Measurements from ENCODE around the gene IFT81. TPM values are rescaled to one million over a fixed set of nuclear protein-coding genes. Genes with fewer than 3 reads are reported as not detected.

Gene IFT81
- total RNA-seq, 1 experiment from 2014 or later: 15.5 TPM

DNA sequence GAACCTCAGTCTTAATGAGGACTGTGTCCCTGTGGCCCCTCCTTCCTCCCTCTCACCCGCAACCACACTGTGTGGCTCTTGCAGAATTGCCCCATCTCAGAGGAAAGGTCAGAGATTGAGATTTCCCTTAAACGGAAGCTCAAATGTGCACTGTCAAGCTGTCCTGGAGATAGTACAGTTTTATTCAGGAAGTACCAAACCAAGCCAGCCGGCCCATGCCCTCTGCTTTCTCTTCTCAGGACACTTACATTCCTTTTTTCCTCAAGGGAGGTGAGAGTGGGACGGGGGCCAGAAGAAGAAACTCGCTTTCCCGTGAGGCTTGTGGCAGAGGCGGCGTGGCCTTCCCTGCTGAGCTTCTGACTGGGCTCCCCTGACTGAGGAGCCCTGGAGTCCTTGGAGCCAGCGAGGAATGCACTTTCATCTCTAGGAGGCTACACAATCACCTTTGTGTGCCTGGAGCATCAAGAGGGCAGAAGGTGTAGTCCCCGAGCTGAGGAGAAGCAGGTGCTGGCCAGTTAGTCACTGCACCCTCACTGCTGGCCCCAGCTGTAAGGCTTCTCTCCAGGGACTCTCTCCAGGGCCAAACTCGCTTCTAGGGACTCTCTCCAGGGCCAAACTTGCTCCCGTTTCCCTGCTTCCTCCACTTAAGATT lies 132.7 kb downstream of the IFT81 start:
- TF ChIP-seq TCF7L2 (IDR thresholded peaks at IDR 0.05; ENCODE audit: low read depth, low read length): no peak
- TF ChIP-seq, protein P1, sequence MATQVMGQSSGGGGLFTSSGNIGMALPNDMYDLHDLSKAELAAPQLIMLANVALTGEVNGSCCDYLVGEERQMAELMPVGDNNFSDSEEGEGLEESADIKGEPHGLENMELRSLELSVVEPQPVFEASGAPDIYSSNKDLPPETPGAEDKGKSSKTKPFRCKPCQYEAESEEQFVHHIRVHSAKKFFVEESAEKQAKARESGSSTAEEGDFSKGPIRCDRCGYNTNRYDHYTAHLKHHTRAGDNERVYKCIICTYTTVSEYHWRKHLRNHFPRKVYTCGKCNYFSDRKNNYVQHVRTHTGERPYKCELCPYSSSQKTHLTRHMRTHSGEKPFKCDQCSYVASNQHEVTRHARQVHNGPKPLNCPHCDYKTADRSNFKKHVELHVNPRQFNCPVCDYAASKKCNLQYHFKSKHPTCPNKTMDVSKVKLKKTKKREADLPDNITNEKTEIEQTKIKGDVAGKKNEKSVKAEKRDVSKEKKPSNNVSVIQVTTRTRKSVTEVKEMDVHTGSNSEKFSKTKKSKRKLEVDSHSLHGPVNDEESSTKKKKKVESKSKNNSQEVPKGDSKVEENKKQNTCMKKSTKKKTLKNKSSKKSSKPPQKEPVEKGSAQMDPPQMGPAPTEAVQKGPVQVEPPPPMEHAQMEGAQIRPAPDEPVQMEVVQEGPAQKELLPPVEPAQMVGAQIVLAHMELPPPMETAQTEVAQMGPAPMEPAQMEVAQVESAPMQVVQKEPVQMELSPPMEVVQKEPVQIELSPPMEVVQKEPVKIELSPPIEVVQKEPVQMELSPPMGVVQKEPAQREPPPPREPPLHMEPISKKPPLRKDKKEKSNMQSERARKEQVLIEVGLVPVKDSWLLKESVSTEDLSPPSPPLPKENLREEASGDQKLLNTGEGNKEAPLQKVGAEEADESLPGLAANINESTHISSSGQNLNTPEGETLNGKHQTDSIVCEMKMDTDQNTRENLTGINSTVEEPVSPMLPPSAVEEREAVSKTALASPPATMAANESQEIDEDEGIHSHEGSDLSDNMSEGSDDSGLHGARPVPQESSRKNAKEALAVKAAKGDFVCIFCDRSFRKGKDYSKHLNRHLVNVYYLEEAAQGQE (IDR thresholded peaks at IDR 0.05; ENCODE audit: insufficient read depth in 1 of 2, low read depth in 2 of 2, low read length in 1 of 2): no peak
- no peak for TF ChIP-seq SIN3A (IDR thresholded peaks at IDR 0.05; ENCODE audit: borderline replicate concordance, insufficient read depth, low read depth, low read length)
- TF ChIP-seq, protein P2, sequence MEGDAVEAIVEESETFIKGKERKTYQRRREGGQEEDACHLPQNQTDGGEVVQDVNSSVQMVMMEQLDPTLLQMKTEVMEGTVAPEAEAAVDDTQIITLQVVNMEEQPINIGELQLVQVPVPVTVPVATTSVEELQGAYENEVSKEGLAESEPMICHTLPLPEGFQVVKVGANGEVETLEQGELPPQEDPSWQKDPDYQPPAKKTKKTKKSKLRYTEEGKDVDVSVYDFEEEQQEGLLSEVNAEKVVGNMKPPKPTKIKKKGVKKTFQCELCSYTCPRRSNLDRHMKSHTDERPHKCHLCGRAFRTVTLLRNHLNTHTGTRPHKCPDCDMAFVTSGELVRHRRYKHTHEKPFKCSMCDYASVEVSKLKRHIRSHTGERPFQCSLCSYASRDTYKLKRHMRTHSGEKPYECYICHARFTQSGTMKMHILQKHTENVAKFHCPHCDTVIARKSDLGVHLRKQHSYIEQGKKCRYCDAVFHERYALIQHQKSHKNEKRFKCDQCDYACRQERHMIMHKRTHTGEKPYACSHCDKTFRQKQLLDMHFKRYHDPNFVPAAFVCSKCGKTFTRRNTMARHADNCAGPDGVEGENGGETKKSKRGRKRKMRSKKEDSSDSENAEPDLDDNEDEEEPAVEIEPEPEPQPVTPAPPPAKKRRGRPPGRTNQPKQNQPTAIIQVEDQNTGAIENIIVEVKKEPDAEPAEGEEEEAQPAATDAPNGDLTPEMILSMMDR (IDR thresholded peaks at IDR 0.05): no peak
- BruUV-seq (replicated peaks): no TSS peak
- ChIA-PET POLR2A (no interaction called here), CTCF (no interaction called here)
- Histone ChIP-seq H3K4me1 (ENCODE audit: control insufficient read depth, insufficient read depth, low read length) (0 out of 2 replicates have a peak, but pooled peaks cover 2% of the 10 kb centered on the region), H3K27me3 (ENCODE audit: control insufficient read depth, insufficient read depth, low read length) (no peaks in the 10 kb centered on the region), H3K4me3 (ENCODE audit: low read depth in 2 of 2, low read length in 2 of 2) (no peak overlapping the region), H3K36me3 (ENCODE audit: control insufficient read depth, insufficient read depth, low read length) (no peaks in the 10 kb centered on the region), H3K9me3 (ENCODE audit: control insufficient read depth, insufficient read depth, low read depth, low read length) (no peaks in the 10 kb centered on the region), H3K27ac (ENCODE audit: low read length) (no peak overlapping the region)
- no peak for DNase-seq (ENCODE audit: low read depth, low spot score)
- intact Hi-C loops (cut with micrococcal nuclease; ENCODE audit: unreplicated experiment) (no loop called here), in situ Hi-C loops (cut with HindIII; ENCODE audit: low pct_unique_long_range_greater_than_20kb, low sequenced_read_pairs) (no loop called here)
- no peak; the same call in 1 of the 2 replicates for ATAC-seq

DNA sequence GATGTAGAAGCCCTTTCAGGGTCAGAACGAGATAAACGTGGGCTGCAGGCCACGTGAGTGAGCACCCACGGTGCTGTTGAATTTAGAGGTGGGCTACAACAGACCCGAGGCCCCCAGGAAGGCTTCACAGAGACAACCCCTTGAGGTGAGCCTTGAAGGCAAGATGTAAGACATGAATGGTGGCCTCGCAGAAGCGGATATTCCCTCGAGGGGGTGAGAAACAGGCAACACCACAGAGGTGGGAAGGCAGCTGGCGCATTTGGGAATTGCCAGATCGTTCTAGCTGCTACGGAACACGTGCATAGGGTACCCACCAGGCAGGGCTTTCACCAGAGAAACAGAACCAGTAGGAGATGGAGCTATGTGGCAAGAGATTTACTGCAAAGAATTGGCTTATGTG lies 134.3 kb downstream of the IFT81 start:
- H3K4me3 ChIP-seq (ENCODE audit: low read depth in 2 of 2, low read length in 2 of 2): no peak overlapping the region
- BruUV-seq (replicated peaks): no TSS peak
- no peaks in the 10 kb centered on the region for H3K9me3 ChIP-seq (ENCODE audit: control insufficient read depth, insufficient read depth, low read depth, low read length)
- ATAC-seq (no peak), DNase-seq (ENCODE audit: low read depth, low spot score) (no peak)
- CTCF ChIA-PET: no interaction called here
- no peak for TF ChIP-seq SIN3A (IDR thresholded peaks at IDR 0.05; ENCODE audit: borderline replicate concordance, insufficient read depth, low read depth, low read length)
- TF ChIP-seq, protein P2 (IDR thresholded peaks at IDR 0.05): no peak
- TF ChIP-seq, protein P1 (IDR thresholded peaks at IDR 0.05; ENCODE audit: insufficient read depth in 1 of 2, low read depth in 2 of 2, low read length in 1 of 2): no peak
- no peak overlapping the region for H3K27ac ChIP-seq (ENCODE audit: low read length)
- no peaks in the 10 kb centered on the region for H3K27me3 ChIP-seq (ENCODE audit: control insufficient read depth, insufficient read depth, low read length)
- H3K4me1 ChIP-seq (ENCODE audit: control insufficient read depth, insufficient read depth, low read length): no peaks in the 10 kb centered on the region
- intact Hi-C loops (cut with micrococcal nuclease; ENCODE audit: unreplicated experiment) (no loop called here), in situ Hi-C loops (cut with HindIII; ENCODE audit: low pct_unique_long_range_greater_than_20kb, low sequenced_read_pairs) (no loop called here)
- H3K36me3 ChIP-seq (ENCODE audit: control insufficient read depth, insufficient read depth, low read length): no peaks in the 10 kb centered on the region
- POLR2A ChIA-PET: interaction anchor here (0.7 to 0.8 kb wide), 2 partner anchors 8 to 14 kb away, joined by 3 to 6 read pairs; no protein-coding TSS in a partner anchor

Data from Panc1 (cell line).